ENCODE results near the gene ZEB2.

DNA sequence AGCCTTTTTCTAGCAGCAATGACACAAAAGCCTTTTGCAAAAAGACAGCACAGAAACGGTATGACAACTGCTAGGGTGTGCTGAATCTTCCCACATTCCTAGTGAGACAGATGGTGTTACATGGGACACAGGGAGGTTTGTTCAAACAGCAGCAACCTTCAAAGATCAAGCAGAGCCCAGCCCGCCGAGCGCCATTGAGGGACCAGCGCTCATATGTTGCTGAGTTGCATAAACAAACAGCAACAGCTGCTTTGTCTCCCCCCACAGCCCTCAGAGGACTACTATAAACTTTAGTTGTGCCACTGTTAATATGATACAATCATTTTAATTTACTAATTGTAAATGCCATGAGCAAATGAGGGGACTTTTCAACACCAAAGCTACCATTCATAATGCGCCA, 117.7 kb downstream of the ZEB2 start:
- TF ChIP-seq, protein P1, sequence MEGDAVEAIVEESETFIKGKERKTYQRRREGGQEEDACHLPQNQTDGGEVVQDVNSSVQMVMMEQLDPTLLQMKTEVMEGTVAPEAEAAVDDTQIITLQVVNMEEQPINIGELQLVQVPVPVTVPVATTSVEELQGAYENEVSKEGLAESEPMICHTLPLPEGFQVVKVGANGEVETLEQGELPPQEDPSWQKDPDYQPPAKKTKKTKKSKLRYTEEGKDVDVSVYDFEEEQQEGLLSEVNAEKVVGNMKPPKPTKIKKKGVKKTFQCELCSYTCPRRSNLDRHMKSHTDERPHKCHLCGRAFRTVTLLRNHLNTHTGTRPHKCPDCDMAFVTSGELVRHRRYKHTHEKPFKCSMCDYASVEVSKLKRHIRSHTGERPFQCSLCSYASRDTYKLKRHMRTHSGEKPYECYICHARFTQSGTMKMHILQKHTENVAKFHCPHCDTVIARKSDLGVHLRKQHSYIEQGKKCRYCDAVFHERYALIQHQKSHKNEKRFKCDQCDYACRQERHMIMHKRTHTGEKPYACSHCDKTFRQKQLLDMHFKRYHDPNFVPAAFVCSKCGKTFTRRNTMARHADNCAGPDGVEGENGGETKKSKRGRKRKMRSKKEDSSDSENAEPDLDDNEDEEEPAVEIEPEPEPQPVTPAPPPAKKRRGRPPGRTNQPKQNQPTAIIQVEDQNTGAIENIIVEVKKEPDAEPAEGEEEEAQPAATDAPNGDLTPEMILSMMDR (conservative IDR thresholded peaks at IDR 0.05; ENCODE audit: low read length) = no peak
- TF ChIP-seq EZH2phosphoT487 (IDR thresholded peaks at IDR 0.05; ENCODE audit: borderline replicate concordance, low read depth, low read length) = no peak

All from OCI-LY7 (cell line).